C1 segment of cervical spinal cord (tissue), 14 donors: ENCODE results near the gene LAMA4.
"Not testable (repeated sequence)": the region's sequence is repeated elsewhere in the genome, so short reads cannot be mapped to it uniquely, and the experiment has no call there.

ENCODE experiments used
- DNase-seq, 14 donors: peaks; one replicate each; lab custom pipeline; 2025; lab: John Stamatoyannopoulos, UW

LAMA4 gene

DNA sequence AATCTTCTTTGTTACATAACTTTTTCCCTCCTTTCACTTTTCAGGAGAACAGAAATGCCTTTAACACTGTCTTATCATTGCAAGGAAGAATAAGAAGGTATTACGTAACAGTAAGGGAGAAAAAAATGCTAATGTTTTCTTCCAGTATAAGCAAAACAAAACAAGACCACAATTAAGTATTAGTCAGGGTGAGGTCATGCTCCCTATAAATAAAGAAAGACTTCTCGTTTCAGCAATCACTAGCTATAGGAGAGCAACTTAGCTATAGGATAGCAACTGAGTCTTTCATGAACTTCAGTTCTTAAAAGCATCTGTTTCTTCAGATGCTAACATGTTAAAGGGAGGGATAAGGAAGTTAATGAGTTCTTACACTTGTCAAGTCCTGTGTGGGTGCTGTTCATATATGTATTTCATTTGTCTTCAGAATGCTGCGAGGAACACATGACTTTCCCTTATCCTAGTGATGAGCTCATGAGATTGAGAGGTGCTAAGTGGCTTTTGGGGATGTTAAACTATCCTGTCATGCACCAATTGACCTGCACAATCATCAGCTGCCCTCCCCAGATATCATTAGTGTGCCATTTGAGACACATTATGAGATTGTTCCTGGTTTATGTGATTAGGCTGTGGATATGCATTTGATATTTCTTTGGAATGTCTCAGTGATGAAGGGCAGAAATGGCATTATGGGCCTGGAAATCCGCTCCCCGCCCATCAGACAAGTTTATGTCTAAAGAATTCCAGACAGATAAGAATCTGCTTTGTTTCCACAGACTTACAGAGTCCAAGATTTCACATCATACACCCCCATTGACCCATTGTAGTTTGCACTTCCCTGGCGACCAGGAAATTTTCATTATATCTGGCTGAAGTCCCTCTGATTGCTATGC, 37.5 kb downstream of the LAMA4 start:
- DNase-seq = no peak

DNA sequence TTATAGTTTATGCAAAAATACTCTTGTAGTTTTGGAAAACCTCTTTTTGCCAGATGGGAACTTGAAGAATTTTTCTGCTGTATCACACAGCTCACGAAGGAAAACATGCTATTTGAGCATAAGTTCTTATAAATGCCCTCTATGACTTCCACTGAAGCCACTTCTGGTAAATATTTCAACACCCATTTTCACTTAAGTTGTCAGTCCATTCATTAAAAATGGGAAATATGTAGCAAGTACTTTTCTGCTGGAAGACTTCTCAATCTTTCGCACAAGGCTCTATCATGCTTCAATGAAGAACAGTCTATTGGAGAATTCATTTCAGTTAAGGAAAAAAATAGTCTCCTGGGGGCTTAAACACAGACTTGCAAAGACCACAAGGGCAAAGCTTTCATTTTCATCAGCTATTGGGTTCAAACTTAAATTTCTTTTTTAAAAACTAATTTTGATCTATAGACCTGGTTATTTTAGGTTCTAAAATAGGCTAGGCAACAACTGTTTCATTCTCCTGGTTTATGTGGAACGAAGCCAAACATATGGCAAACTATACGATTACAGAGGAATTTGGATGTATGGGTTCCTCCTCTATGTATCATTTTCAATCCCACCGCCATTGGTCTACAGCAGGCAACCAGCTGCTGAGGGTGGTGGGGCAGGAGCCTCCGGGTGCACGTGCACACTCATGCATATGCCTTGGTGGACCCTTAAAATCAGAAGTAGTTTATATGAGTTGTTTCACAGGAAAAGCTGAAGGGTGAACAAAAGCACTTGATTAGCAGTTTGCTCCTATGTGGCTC, 38.7 kb downstream of the LAMA4 start:
- DNase-seq = no peak

DNA sequence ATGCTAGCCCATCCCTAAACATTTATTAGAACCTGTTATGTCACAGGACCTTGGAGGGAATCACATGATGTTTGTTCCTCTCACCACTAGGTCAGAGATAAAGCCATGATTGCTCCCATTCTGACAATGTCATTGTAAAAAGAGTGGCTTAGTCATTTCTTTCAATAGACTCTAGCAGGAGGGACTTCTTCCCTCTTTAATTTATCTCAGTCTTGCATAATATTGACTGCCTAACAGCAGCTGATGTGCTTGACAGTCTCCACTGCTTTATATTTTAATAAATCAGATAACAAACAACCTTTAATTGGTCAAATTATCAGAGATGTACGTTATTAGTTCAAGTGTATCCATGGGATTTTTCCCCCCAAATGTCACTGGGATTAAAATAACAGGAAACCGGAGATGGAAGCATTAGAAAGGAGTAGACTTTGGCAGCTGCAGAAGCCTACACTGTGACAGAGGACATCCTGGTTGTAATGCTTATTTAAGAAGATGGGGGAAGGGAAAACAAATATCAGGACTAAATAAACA, 39.6 kb downstream of the LAMA4 start:
- no peak for DNase-seq

DNA sequence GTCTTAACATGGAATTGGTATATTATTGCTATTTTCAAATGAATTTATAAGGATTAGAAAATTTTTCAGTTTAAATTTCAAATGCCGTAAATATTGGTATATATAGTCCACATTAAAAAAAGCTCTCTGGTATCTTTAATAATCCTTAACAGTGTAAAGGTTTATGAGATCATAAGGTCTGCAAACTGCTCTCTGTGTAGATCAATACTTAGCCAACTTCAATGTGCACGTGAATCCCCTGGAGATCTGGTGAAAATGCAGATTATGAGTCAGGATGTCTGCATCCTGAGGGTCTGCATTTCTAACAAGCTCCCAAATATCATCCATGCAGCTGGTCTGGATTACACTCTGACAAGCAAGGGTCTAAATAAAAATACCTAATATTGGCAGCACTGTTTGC, 43.5 kb downstream of the LAMA4 start:
- DNase-seq = no peak

DNA sequence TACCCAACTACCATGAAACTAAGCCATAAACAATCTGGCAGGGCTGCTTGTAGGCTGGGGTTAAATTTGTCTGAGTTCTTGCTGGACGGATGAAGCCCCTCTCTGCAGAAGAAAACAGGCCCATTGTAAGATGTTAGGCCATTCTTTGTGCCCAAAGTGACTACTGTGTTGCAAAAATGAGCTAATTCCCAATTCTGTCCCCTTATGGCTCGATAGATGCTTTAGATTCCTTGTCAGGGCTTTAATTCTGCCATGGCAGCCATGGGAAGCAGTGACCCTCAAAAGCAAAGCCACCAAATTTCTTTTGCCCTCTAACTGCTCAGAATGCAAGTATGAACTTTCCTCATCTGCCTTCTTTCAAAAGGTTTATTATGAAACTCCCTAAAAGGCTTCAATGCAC, 45.2 kb downstream of the LAMA4 start:
- DNase-seq = peak in 2 of 14 donors; percentile 5 to 13

DNA sequence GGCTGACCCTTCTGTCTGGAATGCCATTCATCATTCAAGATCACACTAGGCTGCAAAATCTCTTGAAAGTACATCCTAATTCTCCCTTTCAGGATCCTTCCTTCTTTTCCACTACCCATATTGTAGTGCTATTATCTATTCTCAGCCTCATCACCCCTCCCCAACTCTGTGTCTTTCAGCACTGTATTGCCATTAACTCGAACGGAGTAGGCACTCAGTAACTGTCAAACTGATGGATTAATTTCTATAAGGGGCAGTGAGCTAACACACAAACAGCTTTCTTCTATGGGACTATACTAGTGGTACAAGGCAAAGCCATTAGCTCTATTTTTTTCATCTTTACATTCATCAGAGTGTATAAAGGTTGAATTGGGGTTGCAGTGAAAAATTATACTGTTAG, 46.6 kb downstream of the LAMA4 start:
- no peak for DNase-seq

DNA sequence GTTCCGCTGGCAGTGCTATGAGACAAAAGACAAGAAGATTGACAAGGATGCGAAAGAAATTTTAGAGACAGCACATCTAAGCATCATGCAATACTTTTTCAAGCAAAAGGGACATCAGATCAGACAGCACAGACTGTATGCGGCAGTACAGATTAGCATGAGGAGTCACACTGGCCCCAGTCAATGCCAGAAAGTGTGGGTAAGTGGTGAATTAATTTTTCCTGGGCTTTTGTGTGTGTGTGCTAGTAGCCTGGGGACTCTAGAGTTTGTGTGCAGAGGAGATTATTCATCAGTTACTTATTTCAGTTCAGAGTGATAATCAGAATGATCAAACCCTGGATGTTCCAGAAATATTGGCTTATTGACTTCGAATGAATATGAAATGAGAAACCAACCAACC, 47.2 kb downstream of the LAMA4 start:
- DNase-seq = no peak

DNA sequence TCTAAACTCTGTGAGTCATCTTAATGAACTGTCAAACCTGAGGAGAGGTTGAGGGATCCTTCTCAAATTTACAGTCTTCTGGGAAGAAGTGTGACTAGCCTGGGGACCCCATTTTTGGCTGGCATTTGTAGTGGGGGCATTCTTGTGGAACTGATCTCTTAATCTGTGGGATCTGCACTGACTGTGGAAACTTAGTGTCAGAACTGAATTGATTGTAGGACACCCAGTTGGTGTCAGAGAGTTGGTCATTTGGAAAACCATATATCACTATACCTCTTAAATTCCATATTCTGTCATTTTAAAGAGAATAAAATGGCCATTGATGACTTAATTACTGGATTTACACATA, 48.3 kb downstream of the LAMA4 start:
- DNase-seq = no peak

DNA sequence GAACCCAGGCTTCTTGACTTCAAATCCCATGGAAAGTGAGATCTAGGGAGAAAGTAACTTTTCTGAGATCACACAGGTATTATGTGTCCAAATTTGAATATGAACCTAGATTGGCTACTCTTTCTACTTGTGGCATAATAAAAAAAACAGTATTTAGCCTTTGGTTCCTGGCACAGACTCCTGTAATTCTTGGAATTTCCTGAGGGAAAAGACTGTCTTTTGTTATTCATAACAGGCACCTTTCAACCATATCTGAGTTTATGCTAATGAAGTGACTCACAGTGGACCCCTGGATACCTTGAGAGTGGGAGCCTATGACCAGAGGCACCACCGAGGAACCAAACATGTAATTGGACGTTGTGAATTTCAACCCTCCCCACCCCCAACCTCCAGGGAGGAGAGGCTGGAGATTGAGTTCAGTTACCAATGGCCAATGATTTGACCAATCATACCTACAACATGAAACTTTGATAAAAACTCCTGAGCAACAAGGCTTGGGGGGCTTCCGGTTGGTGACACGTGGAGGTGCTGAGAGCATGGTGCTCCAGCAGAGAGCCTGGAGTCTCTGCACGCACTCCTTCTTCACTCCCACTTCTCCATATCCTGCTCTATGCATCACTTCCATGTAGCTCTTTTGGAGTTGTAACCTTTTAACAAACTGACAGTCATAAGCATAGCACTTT, 48.8 kb downstream of the LAMA4 start:
- DNase-seq = no peak

DNA sequence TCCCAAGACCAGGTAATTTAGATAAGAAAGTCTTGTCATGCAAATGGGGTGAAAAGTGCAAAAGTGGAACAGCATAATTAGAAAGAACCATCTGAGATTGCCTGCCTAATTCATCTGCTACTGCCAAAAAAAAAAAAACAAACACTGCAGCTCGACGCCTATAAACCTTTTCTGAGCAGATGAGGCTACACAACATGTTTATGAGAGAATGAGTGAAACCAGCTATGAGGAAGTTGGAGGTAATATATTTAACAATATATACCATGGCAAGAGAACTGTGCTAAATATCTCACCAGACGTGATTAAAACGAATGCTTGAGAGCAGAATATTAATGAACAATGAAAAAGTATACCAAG, 50.0 kb downstream of the LAMA4 start:
- DNase-seq = no peak

DNA sequence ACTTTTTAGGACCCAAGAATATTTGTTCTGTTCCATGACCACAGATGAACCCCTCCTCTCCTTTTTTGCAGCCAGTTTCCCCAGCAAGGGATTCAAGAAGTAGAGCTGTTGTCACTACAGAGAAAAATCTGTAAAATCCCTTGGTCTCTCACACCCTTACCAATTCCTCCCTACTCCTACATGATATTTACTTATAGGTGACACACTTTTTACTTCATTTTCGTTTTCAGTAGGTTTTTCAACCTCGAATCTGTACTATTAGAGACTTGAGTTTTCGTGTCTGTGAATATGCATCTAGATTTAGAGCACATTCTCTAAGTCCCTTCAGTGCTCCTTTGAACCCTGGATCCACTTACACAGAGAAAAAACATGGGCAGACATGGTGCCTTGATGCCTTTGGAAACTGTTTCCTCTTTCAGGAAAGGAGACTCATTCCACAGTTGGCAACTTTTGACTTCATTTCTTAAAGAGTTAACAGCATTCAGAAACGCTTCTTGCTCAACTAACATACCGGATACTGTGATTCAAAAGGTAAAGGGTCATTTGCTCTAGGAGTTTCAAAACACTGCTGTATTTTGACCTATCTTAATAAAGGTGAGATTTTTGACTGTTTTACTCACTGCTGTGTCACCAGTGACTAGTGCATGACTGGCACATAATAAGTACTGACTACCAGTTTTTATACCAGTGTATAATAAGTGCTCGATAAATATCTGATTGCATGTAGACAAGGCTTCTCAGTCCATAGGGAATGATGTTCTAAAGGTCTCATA, 50.6 kb downstream of the LAMA4 start:
- no peak for DNase-seq

DNA sequence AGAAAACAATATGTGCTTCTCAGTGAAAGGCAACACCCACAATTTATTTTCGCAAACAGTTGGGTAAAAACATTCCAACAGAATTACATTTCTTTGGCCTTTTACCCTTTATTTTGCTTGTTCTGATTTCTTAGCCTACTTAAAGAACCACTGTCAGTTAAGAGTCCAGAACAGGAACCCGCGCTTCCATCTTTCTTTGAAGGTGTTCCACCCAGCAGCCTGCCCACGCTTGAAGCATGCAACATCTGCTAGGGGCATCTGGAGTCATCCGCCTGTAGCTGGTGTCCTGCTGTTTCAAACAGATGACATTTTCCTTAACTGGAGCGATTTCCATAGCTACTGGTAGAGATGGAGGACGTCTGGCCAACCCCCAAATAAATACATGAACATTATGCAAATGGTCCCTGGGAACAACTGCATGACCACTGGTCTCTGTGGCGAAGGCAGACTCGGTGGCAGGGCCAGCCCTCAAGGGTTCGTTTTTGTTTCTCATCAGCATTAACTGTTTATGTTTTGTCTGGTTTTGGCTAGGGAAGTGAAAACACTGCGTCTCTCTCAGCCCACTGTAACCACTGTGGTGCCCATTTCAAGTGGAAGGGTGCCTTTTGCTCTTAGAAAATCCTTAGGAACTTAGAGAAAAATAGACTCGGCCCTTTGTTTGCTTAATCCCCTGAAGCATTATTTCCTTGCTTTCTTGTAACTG, 51.6 kb downstream of the LAMA4 start:
- DNase-seq = no peak

DNA sequence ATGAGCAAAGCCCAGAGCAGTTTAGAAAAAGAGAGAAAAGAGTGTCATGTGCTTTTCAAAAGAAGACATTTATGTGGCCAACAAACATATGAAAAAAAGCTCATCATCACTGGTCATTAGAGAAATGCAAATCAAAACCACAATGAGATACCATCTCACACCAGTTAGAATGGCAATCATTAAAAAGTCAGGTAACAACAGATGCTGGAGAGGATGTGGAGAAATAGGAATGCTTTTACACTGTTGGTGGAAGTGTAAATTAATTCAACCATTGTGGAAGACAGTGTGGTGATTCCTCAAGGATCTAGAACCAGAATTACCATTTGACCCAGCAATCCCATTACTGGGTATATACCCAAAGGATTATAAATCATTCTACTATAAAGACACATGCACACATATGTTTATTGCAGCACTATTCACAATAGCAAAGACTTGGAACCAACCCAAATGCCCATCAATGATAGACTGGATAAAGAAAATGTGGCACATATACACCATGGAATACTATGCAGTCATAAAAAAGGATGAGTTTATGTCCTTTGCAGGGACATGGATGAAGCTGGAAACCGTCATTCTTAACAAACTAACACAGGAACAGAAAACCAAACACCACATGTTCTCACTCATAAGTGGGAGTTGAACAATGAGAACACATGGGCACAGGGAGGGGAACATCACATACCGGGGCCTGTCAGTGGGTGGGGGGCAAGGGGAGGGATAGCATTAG, 54.0 kb downstream of the LAMA4 start:
- not testable (repeated sequence) for DNase-seq

DNA sequence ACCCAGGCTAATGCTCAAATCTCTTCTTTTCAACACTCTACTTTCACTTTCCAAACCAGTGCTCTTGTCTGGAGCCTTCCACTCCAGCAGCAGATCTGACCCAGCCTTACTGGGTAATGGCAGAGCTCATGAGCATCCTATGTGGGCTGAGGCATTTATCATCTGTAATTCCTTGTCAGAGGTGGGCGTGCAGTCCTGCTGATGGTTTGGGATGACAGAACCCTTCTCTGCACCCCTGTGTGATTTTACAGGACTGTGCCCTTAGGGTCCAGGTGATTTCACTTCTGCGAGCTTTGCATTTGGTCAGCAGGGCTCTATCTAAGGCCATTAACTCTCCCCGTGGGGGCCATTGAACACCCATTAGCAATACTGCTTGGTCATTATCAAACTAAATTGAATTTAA, 55.4 kb downstream of the LAMA4 start:
- no peak for DNase-seq

DNA sequence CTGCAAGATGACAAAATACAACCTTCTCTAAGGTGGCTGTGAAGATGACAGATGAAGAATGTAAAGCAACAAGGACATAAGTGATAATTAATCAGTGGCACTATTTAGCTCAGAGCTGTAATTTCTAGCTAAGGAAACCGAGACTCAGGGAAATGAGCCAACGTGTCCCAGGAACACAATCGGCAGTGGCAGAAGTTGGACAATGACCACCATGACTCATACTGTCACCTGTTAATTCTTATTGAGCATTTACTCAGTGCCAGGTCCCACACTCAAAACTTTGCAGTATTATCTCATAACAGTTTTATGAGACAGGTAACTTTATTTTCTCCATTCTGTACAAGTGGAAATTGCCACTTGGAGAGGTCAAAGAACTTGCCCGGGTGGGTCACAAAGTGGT, 55.8 kb downstream of the LAMA4 start:
- DNase-seq = no peak

DNA sequence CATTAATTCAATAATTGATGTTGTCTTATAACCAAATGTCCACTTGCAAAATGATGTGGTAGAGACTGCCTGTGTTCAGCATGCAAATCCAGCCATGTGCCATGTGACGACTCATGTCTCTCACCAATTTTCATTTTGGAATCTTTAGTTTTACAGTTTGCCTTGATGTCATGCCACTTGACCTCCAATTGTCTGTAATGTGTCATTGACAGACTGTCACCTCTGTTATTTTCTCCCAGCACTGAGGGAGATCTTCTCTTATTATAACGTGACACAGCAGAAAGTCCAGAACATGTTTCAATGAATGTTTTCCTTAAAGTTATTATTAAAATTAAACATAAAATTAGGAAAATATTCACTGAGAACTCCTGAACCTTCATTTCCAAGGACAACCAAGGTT, 56.7 kb downstream of the LAMA4 start:
- no peak for DNase-seq

DNA sequence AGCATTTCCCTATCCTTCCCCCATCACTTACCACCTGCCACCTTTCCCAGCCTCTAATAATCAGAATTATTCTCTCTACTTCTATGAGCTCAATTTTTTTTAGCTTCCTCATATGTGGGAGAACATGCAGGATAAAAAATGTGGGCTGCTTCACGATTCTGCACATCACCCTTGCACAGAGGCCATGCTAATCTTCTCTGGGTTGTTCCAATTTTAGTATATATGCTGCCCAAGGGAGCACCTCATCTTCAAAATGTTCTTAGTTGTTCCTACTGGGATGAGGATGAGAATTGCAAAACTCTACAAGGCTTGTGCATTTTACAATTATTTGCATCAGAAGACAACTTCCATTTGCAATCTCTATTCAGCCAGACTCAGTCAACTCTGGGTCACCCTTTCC, 58.1 kb downstream of the LAMA4 start:
- no peak for DNase-seq

DNA sequence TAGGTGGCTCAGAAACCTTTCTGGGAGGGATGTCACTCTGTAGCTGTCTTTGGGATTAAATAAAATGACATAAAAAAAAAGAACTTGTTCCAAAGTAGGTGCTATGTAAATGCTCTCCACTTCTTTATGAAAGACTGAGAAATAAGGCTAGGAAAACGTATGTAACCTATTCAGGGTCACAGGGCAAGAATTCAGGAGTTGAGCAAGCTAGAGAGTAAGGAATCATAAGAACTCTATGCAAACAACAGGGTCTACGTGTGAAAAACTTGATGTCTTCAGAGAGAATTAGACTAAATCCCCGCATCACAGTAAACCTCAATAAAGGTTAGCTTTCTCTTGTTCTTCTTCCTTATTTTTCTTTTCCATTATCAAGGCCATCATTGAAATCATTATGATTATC, 59.2 kb downstream of the LAMA4 start:
- no peak for DNase-seq

DNA sequence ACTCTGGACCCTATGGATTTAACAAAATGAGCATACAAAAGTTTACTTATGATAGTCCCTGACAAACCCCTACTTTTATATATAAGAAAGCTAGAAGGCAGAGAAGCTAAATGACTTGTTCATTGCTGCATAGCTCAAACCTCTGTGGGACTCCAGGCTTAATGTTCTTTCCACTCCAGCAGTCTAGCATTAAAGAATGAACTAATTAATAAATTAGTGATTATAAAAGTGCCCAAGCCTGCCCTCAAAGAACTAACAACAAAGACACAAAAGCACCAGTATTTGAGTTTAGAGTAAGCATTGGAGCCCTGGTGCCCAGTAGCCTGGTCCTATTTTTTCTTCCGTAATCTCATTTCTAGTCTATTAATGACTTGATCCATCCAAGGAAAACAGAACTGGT, 59.9 kb downstream of the LAMA4 start:
- no peak for DNase-seq

DNA sequence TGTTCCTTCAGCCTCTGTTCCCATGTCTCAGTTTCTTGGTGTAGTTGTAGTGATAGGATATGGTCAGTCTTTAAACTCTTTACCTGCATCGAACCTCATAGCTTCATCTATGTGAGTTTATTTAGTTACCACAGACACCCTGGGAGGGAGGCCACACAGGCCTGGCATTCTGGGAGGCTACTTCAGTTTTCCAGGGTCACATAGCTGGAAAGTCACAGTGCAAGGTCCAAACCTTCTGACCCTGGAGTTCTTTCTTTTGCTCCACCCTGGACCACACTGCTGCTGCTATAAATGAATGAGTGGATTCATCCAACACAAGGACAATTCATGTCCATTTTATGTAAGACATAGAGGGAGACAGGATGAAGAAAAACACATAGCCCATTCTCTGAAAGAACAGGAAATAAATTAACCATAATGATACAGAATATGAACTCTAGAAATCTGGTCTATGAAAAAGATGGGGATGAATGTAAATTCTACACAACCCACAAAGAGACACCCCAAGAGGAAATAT, 60.8 kb downstream of the LAMA4 start:
- no peak for DNase-seq
